HuH-7.5 (cell line): Measurements from ENCODE around the gene PRKCZ.
"Not testable (repeated sequence)": the region's sequence is repeated elsewhere in the genome, so short reads cannot be mapped to it uniquely, and the experiment has no call there.

Experiments
- DNase-seq: peaks from one replicate; pipeline ENCODE4 v3.0.0; 2011; ENCODE audit warnings: low spot score

Gene PRKCZ

DNA sequence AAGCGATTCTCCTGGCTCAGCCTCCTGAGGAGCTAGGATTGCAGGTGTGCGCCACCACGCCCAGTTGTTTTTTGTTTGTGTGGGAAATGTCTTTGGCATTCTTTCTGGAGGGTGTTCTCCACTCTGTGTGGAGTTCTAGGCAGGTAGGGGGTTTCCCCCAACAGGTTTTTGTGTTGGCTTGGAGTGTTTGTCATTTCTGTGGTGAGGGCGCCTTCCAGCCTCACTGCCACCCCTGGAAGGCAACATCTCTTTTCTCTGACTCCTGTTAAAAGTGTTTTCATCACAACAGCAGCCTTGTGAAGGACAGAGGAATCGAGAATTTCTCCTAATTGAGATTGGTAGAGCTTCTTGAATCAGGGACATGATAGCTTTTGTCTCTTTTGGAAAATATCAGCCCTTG, 69.7 kb downstream of the PRKCZ start:
- no peak for DNase-seq

DNA sequence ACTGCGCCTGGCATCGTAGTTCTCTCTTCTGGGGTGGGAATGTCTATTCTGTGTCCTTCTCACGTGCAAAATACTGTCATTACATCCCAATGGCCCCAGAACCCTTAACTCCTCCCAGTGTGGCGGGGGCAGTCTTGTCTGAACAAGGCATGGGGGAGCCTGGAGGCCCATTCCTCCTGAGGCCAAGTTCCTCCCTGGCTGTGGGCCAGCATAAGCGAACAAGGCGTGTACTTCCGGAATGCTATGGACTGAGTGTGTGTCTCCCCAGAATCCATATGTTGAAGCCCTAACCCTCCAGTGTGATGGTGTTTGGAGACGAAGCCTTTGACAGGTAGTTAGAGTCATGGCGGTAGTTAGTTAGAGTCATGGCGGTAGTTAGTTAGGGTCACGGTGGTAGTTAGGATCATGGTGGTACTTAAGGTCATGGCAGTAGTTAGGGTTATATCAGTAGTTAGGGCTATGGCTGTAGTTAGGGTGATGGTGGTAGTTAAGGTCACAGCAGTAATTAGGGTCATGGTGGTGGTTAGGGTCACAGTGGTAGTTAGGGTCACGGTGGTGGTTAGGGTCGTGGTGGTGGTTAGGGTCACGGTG, 71.0 kb downstream of the PRKCZ start:
- no peak for DNase-seq

DNA sequence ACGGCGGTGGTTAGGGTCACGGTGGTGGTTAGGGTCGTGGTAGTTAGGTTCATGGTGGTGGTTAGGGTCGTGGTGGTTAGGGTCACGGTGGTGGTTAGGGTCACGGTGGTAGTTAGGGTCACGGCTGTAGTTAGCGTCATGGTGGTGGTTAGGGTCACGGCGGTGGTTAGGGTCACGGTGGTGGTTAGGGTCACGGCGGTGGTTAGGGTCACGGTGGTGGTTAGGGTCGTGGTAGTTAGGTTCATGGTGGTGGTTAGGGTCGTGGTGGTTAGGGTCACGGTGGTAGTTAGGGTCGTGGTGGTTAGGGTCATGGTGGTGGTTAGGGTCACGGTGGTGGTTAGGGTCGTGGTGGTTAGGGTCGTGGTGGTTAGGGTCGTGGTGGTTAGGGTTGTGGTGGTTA, 71.6 kb downstream of the PRKCZ start:
- DNase-seq = not testable (repeated sequence)

DNA sequence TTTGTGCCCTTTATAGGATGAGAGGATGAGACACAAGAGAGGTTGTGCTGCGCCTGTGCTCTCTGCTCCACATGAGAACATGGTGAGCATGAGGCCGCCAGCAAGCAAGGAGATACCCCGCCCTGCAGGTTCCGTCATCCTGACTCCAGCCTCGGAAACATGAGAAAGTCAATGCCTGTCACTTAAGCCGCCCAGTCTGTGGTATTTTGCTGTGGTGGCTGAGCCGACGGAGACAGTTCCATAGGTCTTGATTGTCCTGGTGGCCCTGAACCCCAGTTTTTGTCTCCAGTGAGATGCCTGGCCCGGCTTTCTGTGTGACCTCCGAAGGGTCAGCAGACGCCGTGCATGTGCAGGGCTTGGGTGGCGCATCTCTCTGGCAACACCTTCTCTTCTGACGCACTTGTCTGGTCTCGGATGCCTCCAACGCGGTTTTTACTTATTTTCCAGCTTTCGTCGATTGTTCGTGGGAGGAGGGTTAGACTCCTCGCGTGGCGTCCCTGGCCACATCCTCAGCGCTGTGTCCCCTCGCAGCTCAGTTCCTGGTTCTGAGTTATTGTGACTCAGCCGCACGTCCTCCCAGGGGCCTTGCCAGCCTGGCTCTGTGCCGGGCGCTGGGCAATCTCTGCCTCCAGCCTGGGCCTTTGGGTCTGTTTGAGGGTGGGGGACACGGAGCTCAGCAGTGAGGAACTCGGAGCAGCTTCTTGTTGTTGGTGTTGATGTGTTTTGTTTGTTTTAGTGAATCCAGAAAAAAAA, 74.4 kb downstream of the PRKCZ start:
- no peak for DNase-seq

DNA sequence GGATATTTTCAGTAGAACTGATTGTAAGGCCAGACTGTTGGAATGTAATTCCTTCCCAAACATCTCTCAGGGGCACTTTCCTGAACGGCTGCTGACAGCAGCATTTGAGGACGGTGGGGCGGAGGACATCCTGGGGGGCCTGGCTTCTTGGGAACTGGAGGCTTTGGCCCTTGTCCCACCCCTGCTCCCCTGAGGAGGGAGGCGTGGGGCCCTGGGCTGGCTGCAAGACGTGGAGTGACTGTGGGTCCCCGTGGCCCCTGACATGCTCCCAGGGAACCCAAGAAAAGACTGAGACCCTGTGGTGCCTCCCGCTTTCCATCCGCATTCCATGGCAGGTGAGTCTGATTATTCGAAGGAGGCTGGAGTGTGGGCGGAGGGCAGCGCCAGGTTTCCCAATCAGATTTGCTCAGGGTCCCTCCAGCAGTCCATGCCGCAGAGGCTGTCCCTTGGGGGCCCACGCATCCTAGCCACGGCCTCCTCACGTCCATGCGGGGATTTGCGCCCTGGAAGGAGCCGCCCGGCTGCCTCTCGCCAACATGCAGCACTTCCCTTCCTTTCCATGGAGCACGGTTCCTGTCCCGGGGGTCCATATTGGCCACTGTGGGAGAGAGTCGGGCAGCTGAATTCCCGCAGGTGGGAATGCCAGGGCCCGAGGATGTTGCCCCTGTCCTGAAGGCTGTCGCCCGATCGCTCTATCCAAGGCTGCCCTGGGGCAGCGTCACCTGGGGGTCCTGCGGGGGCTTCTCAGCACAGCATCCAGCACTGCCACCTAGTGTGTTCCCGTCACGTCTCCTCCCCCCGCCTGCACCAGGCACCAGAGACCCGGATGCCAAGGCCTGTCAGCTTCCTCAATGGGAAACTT, 75.4 kb downstream of the PRKCZ start:
- DNase-seq = no peak

DNA sequence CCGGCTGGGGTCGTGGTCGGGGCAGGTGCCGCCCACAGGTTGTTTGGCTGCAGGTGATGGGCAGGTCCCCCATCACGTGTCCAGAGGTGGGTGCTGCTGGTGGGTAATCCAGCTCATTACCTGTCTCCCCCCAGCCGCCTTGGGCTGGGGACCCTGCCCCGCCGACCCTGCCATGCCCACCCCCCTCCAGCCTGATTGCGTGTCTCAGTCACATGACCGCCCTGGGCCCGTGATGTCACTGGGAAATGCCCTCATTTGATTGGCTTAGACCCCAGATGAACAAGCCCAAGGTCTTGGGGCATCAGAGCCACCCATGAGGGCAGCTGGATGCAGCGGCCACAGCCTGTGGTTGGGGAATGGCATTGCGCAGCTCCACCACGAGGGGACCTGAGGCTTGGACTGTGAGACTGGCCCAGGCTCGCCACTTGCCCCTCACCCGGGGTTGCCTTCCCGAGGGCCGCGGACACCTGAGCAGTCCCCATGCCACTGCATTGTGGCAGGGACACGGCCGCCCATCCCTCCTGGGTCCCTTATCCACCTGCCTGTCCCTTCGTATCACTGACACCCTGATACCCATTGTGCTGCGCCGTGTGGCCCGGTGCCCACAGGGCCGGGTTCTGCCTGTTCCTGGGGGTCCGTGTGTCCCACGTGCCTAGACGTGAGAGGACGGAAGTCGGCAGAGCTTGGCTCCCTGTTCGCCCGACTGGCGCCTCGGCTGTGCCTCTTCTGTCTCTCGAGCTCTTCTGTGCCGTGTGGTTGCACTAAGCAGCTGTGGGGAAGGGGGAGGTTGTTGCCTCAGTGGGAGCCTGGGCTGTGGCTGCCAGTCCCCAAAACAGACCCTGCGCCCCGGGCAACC, 76.3 kb downstream of the PRKCZ start:
- no peak for DNase-seq

DNA sequence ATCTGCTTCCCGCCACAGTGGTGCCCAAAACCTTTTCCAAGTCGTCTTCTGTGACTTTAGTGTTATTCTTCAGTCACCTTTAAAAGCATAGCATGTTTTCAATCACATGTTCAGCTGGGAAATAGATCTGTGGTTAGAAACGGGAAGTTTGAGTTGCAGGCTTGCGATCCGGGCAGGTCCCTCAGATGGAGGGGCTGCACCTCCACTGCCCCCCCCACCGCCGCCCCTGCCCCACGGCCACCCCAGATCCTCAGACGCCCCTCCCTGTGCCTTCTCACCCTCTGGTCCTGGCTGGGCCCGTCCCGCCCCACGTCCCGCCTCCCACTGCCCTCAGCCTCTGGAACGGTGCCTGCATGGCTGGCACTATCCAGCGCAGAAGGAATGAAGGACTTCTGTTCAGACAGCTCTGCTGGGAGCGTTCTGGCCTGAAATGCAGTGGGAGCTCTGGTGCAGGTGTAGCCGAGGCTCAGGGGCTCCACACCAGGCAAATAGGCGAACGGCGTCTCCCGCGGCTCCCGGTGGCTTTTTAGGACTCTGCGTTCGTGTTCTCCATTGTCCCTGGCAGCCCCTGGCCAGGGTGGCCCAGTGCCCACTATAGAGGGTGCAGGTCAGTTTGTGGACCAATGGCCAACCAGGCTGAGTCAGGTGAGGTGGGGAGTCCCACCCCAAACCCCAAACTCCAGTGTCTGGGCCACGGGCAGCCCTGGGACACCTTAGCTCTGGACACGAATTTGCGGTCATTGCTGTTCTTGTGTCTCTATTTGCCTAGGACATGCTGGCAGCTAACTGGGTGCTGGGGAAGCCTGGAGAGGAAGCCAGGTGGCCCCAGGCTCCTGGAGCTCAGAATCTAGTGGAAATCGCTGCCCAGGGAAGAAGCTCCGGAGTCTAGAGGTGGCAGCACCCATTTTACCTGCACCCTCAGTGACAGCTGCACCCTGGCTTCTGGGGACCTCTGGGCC, 77.3 kb downstream of the PRKCZ start:
- DNase-seq = no peak

DNA sequence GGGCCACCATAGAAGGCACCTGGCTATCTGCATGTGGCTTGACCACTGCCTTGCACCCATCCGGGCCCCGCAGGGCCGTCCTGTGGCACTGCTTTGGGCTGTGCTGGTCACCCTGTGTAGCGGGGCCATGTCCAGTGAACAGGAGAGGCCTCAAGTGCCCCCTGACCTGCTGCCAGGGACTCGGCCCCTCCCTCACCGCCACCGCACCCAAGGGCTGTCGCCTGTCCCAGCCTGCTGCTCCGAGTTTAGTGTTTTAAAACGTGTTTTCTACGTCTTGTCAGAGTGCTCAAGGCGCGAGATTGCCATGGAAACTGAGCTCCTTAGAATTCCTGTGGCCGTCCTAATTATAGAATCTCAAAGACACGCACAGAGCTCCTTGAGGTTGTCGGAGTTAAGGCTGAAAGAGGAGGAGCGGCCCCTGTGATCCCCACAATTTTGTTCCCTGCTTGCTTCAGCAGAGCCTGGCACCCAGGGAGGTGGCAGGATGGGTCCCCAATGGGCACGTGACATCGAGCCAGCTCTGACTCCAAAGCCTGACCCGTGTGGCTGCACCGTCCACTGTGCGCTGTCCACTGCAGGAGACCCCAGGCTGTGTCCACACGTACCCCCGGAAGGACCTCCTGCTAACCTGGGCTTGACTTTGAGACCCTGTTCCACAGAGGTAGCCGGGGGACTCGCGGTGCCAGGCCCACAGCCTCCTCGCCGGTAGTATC, 78.1 kb downstream of the PRKCZ start:
- DNase-seq = no peak

DNA sequence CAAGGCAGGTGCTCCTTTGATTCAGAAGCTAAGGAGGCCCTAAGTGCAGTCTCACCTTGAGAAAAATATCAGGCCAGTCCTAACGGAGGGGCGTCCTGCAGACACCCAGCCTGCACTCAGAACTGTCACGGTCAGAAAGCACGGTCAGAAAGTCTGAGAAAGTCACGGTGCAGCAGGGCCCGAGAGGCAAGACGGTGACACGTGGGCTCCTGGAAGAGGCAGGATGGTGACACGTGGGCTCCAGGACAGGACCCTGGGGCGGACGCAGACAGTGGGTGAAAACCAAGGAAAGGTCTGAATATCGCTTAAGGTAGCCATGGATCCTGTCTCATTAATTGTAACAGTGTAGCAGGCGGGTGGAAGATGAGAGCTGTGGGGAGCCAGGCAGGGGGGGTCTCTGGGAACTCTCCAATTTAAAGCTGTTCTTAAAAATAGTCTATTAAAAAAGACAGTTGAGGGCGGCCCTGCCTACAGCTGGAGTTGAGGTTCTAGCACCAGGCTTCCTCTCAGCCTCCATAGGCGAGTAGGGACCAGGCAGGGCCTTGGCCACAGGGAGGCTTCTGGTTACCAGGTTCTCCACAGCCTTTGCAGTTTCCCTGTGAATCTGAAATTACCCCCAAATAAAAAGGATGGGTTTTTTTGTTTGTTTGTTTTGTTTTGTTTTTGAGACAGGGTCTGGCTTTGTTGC, 79.2 kb downstream of the PRKCZ start:
- no peak for DNase-seq

DNA sequence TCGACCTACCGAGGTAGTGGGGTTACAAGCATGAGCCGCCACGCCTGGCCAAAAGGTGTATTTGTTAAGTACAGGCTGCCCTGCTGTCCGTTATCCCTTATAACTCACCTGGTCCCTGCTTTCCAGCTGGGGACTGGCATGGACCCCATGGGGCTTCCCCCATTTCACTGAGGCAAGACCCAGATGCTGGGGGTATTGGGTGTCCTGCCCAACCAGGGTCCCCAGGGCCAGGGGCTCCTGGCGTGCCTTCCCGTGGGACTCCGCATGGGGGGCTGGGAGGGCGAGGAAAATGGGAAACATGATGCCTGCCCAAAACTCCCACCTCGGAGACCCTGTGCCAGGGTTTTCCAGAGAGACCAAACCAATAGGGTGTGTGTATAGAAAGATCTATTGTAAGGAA, 79.9 kb downstream of the PRKCZ start:
- DNase-seq = no peak

DNA sequence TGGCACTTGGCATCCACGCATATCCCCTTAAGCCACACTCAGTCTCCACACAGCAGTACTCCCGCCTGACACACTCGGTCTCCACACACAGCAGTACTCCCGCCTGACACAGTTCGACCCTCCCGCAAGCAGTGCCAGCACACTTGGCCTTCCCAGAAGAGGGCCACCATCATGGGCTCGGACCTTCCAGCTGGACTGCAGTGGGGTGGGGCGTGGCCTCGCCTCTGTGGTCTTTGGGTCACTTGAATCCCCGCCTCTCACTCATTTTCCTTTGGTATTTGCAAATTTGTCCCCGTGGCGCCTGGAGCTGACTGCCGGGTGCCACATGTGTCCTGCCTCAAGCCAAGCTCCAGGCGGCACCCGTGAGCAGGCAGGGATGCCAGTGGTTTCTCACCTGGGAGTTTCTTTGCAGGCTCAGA, 80.7 kb downstream of the PRKCZ start:
- DNase-seq = no peak

DNA sequence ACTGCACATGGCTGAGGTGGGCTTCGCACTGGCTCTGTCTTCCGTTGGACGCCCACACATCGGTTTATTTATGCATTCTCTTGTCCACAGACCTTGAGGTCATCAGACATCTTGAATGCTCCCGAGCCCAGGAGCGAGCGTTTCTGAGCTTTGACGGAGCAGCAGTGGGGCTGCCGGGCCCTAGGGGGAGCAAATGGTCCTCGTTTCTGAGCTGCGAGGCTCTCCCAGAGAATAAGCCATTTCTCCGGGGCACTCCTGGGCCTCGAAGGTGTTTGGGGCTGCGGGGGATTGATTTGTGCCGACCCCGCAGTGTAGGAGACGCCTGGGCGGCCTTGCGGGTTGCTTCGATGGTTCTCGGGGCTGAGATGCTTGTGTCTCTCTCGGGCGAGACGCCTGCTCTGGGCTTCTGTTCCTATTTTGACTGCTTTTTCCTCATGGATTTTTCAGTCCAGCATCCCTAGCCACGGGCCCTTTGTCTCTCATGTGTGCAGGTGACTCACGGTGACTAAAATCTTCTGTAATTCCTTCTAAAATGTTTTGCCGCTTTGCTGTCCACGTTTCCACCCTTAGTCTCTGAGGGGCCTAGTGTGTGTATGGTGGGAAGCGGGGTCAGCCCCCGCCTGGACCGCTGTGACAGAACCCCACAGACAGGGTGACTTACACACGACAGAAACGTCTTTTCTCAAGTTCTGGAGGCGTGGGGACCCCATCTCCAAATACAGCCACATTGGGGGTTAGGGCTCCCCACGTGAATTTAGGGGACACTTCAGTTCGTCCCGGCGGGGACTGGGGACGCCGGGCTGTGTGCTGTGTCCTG, 82.2 kb downstream of the PRKCZ start:
- peak; percentile 77 for DNase-seq

DNA sequence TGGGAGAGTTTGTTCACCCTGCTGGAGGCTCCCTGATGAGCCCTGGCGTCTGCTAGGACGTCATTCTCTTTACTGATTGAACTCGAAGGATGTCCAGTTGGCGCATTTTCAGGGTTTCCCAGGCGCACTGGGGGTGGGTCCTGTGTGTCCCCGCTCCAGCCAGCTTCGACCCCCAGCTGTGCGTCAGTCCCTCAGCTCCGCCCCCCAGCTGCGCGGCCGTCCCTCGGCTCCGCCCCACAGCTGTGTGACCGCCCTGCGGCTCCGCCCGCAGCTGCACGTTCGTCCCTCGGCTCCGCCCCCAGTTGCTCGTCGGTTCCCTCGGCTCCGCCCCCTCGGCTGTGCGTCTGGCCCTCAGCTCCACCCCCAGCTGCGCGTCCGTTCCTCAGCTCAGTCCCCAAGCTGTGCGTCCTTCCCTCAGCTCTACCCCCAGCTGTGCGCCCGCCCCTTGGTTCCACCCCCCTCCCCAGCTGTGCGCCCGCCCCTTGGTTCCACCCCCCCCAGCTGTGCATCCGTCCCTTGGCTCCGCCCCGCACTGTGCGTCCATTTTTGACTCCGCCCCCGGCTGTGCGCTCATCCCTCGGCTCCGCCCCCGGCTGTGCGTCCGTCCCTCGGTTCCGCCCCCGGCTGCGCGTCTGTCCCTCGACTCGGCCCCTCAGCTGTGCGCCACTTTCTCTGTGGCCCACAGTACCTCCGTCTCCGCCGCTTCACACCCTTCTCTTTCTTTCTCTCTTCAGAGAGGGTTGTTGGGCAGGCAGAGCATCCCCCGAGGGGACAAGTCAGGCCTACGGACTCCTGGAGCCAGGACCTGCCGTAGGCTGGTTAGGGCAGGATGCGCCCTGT, 83.0 kb downstream of the PRKCZ start:
- peak; percentile 88 for DNase-seq

DNA sequence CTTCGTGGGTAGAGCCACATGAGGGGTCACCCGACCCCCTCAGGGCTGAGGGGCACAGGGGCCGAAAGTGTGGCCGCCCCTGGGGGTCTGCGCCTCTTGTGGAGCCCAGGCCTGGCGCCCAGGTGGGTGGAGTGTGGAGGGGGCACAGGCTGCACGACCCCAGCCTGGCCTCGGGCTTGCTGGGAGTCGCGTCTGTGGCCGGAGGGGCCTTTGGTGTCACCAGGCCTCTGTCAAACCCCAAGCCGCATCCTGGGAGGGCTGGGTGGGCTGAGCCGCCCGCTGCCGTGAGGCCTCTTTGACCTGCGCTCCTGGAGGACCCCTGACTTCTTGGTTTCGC, 83.6 kb downstream of the PRKCZ start:
- DNase-seq = no peak

DNA sequence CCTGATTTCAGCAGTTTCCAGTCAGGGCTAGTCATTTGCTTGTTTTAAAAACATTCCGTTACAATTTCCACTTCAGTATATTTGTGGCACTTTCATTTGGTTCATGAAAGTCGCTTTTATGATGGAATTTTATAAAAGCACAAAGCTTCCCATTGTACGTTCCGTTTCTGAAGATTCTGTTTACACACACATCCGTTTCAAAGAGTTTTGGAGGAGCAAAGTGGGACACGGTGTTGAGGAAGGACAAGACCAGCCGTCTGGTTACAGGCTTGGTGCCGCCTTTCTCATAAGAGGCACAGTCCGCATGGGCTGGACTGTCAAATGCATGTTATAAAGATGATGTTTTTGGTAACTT, 84.0 kb downstream of the PRKCZ start:
- no peak for DNase-seq

DNA sequence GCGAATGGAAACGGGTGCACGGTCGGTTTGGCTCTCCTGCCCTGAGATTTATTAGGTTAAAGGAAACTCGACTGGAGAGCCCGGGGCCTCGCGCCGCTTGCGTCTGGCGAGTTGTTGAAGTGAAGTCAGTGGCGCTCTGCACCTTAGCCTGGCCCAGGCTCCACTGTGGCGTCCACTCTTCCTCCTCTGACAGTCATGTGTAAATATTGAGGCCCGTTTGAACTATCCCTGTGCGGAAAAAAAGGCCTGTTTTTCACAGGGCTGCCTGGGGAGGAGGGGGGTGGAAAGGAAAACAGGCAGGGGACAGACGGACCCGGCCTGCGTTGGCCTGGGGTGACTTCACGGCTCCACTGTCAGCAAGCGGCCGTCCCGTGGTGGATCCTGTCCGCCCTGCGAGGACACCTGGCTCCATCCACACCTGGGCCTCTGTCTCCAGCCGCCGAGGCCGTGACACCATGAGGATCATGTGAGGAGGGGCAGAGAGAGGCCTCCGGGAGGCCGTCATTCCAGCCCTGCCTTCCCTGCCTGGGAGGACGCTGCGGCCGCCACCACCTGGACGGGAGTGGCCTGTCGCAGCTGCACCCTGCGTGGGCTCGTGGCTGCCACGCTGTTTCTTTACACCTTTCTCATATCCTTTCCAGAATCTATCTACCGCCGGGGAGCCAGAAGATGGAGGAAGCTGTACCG, 84.6 kb downstream of the PRKCZ start:
- DNase-seq = no peak

DNA sequence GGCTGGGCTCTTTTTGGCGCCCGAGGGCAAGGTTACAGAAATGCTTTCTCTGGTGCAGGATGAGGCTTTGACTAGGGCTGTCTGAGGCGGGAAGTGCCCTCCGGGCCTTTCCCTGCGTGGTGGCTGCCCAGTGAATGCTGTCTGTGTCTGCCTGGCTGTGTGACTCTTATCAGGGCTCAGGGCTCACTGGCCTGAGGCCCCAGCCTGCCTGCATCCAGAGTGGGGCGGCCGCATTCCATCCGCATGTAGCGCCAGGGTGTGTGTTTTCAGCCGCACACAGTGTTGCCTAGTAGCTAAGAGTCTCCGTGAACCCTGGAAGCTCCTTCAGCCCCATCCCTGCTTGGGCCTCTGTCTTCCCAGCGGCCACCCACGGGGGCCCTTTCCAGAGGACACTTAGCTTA, 85.2 kb downstream of the PRKCZ start:
- no peak for DNase-seq

DNA sequence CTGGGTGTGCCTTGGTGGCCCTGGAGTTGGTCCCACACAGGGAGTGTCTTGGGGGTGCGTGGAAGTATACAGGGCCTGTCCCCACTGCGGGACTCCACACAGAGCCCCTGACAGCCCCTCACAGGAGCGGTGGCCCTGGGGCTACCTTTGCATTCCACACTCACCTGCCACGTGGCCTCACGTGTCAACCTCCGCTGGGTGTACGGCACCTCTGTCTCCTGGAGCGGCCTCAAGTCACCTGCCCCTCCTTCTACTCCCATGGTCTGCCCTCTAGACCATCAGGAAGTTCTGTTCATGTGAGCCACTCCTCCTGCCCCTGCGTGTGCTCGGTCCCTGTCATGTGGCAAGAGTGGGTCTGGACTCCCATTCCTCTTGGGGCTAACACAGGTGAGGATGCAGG, 85.7 kb downstream of the PRKCZ start:
- DNase-seq = no peak
